WTC11 (cell line): ENCODE measurements around the gene SHISA7. TPM values are rescaled to one million over a fixed set of nuclear protein-coding genes. Genes with fewer than 3 reads are reported as not detected.

Source experiments
- ATAC-seq: fragments of 200-7000 bp; cut with Tn5 transposase; 2 replicates; pipeline ENCODE4 v1.10.0; 2021; ENCODE audit warnings: mild to moderate bottlenecking, moderate library complexity
- CTCF ChIA-PET: fragments of 300-600 bp; sonication (Branson Sonifier 250); formaldehyde crosslinking; loops from one replicate; lab custom pipeline; 2021; ENCODE audit warnings: antibody characterized with exemption; lab: Charles Lee
- POLR2A ChIA-PET: fragments of 350-600 bp; sonication (Branson Sonifier 250); formaldehyde crosslinking; loops from one replicate; lab custom pipeline; 2021; ENCODE audit warnings: antibody characterized with exemption; lab: Charles Lee
- DNase-seq: peaks from one replicate; pipeline ENCODE4 v3.0.0; 2021; ENCODE audit warnings: low spot score
- H3K27ac Mint-ChIP-seq: 2 replicates; pipeline ENCODE4 v1.8.0; 2021; ENCODE audit warnings: mixed read lengths
- H3K27me3 Mint-ChIP-seq: 2 replicates; pipeline ENCODE4 v1.8.0; 2021; ENCODE audit warnings: low read depth, mild to moderate bottlenecking, moderate library complexity, mixed read lengths
- H3K36me3 Mint-ChIP-seq: 2 replicates; pipeline ENCODE4 v1.8.0; 2021; ENCODE audit warnings: mixed read lengths
- H3K4me1 Mint-ChIP-seq: 2 replicates; pipeline ENCODE4 v1.8.0; 2022; ENCODE audit warnings: mixed read lengths
- H3K4me3 Mint-ChIP-seq: 2 replicates; pipeline ENCODE4 v1.8.0; 2021; ENCODE audit warnings: mild to moderate bottlenecking, moderate library complexity, mixed read lengths
- H3K9me3 Mint-ChIP-seq: 2 replicates; pipeline ENCODE4 v1.8.0; 2021; ENCODE audit warnings: mixed read lengths
- CDX4 ChIP-seq: fragments of 250-450 bp; sonication (Bioruptor Pico); IDR thresholded peaks from 2 replicates; pipeline ENCODE4 v1.9.0; 2021; ENCODE audit warnings: moderate library complexity, mild to moderate bottlenecking, inconsistent platforms, borderline replicate concordance
- E2F4 ChIP-seq: sonication (generic); formaldehyde crosslinking; IDR thresholded peaks from 2 replicates; pipeline ENCODE4 v1.8.1; 2022; ENCODE audit warnings: low read depth, mild to moderate bottlenecking, moderate library complexity, missing genetic modification reagents, borderline replicate concordance
- FOXK1 ChIP-seq: sonication (generic); formaldehyde crosslinking; IDR thresholded peaks from 2 replicates; pipeline ENCODE4 v1.8.0; 2022; ENCODE audit warnings: mild to moderate bottlenecking, moderate library complexity, missing genetic modification reagents
- GTF2I ChIP-seq: fragments of 250-450 bp; sonication (Bioruptor Pico); conservative IDR thresholded peaks from 2 replicates; pipeline ENCODE4 v1.4.0; 2021; ENCODE audit warnings: mild to moderate bottlenecking
- HMGXB4 ChIP-seq: sonication (generic); formaldehyde crosslinking; IDR thresholded peaks from 2 replicates; pipeline ENCODE4 v1.8.1; 2023; ENCODE audit warnings: mild to moderate bottlenecking, moderate library complexity, missing genetic modification reagents
- RORB ChIP-seq: fragments of 250-450 bp; sonication (Bioruptor Pico); IDR thresholded peaks from 2 replicates; pipeline ENCODE4 v1.9.0; 2021; ENCODE audit warnings: mild to moderate bottlenecking
- USF1 ChIP-seq: sonication (generic); formaldehyde crosslinking; IDR thresholded peaks from 2 replicates; pipeline ENCODE4 v1.8.0; 2022; ENCODE audit warnings: mild to moderate bottlenecking, missing genetic modification reagents
- USF2 ChIP-seq: sonication (generic); formaldehyde crosslinking; IDR thresholded peaks from 2 replicates; pipeline ENCODE4 v1.8.1; 2023; ENCODE audit warnings: mild to moderate bottlenecking, missing genetic modification reagents, moderate library complexity
- ZNF138 ChIP-seq: sonication (generic); formaldehyde crosslinking; conservative IDR thresholded peaks from 2 replicates; pipeline ENCODE4 v1.8.1; 2022; ENCODE audit warnings: mild to moderate bottlenecking, moderate library complexity, missing genetic modification reagents
- ZNF232 ChIP-seq: sonication (generic); formaldehyde crosslinking; IDR thresholded peaks from 2 replicates; pipeline ENCODE4 v1.8.0; 2022; ENCODE audit warnings: mild to moderate bottlenecking, missing genetic modification reagents
- ZNF396 ChIP-seq: fragments of 250-450 bp; sonication (Bioruptor Pico); IDR thresholded peaks from 2 replicates; pipeline ENCODE4 v1.8.0; 2021; ENCODE audit warnings: mild to moderate bottlenecking, moderate library complexity, borderline replicate concordance
- ZNF416 ChIP-seq: fragments of 250-450 bp; sonication (Bioruptor Pico); IDR thresholded peaks from 2 replicates; pipeline ENCODE4 v1.9.0; 2021; ENCODE audit warnings: mild to moderate bottlenecking, inconsistent platforms
- total RNA-seq: library from RNA; stranded (reverse); gene quantifications from 3 replicates; pipeline ENCODE4 v1.2.3, GENCODE V29; 2021

Gene SHISA7
- total RNA-seq, 1 experiment from 2014 or later = 0.79 TPM

- no peak for ATAC-seq
- H3K4me1 Mint-ChIP-seq = peaks cover 19% of the 10 kb centered on the region
- ChIA-PET CTCF (interaction anchor here (0.6 to 13.5 kb wide), 6 partner anchors 15 to 319 kb away, joined by 3 to 96 read pairs (median 3); no protein-coding TSS in a partner anchor), POLR2A (interaction anchor here (1.3 kb wide), 1 partner anchor 14 kb away, joined by 4 read pairs; the partner anchor contains the start of gene ZNF628)
- no peak overlapping the region for H3K4me3 Mint-ChIP-seq
- no peak for DNase-seq
- peaks cover 3% of the 10 kb centered on the region for H3K27me3 Mint-ChIP-seq
- no peaks in the 10 kb centered on the region for H3K36me3 Mint-ChIP-seq
- no peaks in the 10 kb centered on the region for H3K9me3 Mint-ChIP-seq
- H3K27ac Mint-ChIP-seq = no peak overlapping the region
- no peak for TF ChIP-seq E2F4 (CRISPR knock-in tag)
- no peak for TF ChIP-seq CDX4 (CRISPR knock-in tag)
- no peak for TF ChIP-seq ZNF138 (CRISPR knock-in tag)
- no peak for TF ChIP-seq ZNF232 (CRISPR knock-in tag)
- no peak for TF ChIP-seq USF1 (CRISPR knock-in tag)
- no peak for TF ChIP-seq ZNF416 (CRISPR knock-in tag)
- no peak for TF ChIP-seq GTF2I (CRISPR knock-in tag)
- TF ChIP-seq ZNF396 (CRISPR knock-in tag) = no peak
- TF ChIP-seq, all 79 proteins: peak for 0
These were observed 46.8 kb upstream of the SHISA7 start for GRCh38 chr19:55489711-55490477.

GRCh38 chr19:55488986-55489710 lies 46.0 kb upstream of the SHISA7 start:
- H3K4me1 Mint-ChIP-seq = peaks cover 19% of the 10 kb centered on the region
- H3K27me3 Mint-ChIP-seq = peaks cover 3% of the 10 kb centered on the region
- no peak for DNase-seq
- CTCF ChIA-PET = interaction anchor here (0.5 to 13.5 kb wide), 6 partner anchors 13 to 164 kb away, joined by 3 to 96 read pairs (median 4); partner anchors contain the start of gene ZNF628
- TF ChIP-seq RORB (CRISPR knock-in tag) (no peak), FOXK1 (CRISPR knock-in tag) (no peak), USF2 (no peak), HMGXB4 (peak; percentile 43; the same call in 1 of the 2 replicates)
- ATAC-seq = no peak
- H3K27ac Mint-ChIP-seq = no peak overlapping the region
- H3K9me3 Mint-ChIP-seq = no peaks in the 10 kb centered on the region
- POLR2A ChIA-PET = interaction anchor here (0.6 to 1.4 kb wide), 3 partner anchors 13 to 68 kb away, joined by 3 to 4 read pairs (median 4); partner anchors contain the start of genes ISOC2 and ZNF628
- no peaks in the 10 kb centered on the region for H3K36me3 Mint-ChIP-seq
- H3K4me3 Mint-ChIP-seq = no peak overlapping the region
